Measurements from ENCODE around the gene RTP4. TPM values are rescaled to one million over a fixed set of nuclear protein-coding genes. Genes with fewer than 3 reads are reported as not detected.

The RTP4 gene
- total and polyA plus RNA-seq, 2 donors from 2014 or later, result 5.4 to 8.4 TPM

- peak overlapping the region in 2 of 3 donors; percentile 84 to 87 for H3K4me3 ChIP-seq (ENCODE audit: low read length in 3 of 3)
- no peak for FAIRE-seq
- no peak for DNase-seq
- peaks cover 0 to 2% (median 0%) of the 10 kb centered on the region in 3 donors for H3K4me1 ChIP-seq (ENCODE audit: control insufficient read depth in 2 of 3, insufficient read depth in 2 of 3, low read depth in 1 of 3, low read length in 3 of 3)
- H3K9ac ChIP-seq (ENCODE audit: low read length in 3 of 3), result peak overlapping the region in 2 of 3 donors; percentile 43 to 95
- H3K27ac ChIP-seq (ENCODE audit: low read depth in 2 of 2, low read length in 2 of 2), result peak overlapping the region in 1 of 2 donors; percentile 85
- H3K36me3 ChIP-seq (ENCODE audit: control insufficient read depth in 2 of 3, insufficient read depth in 3 of 3, low read length in 3 of 3), result peaks cover 0 to 7% (median 0%) of the 10 kb centered on the region in 3 donors
- intact Hi-C loops (cut with DNase I), result no loop called here
- TF ChIP-seq CTCF (IDR thresholded peaks at IDR 0.05; ENCODE audit: borderline replicate concordance, extremely low read depth, insufficient read depth), result no peak
- H3K27me3 ChIP-seq (ENCODE audit: control insufficient read depth, insufficient read depth, low read length), result no peaks in the 10 kb centered on the region
- no peaks in the 10 kb centered on the region for H3K9me3 ChIP-seq (ENCODE audit: control insufficient read depth in 2 of 3, insufficient read depth in 1 of 3, low read length in 3 of 3)
Measured at GRCh38 chr3:187369089-187369447, 883 bp downstream of the RTP4 start.

DNA sequence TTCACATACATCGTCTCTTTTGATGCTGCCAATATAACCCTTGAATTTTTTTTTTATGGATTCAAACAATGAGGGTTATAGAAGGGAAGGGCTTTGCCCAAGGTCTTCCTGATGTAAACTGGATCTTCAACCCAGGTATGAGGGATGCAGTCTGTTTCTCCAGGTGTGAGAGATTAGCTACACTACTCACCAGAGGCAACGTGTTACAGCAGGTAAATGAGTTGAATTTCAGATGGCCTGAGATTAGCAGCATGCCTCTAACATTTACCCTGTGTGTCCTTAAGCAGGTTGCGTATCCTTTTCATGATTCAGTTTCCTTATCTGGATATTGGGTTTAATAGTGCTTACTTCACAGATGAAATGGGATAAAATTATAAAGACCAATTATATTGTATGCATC is 1.9 kb downstream of the RTP4 start:
- Histone ChIP-seq H3K4me3 (ENCODE audit: low read length in 3 of 3) (peak overlapping the region in 2 of 3 donors; percentile 7 to 33), H3K4me1 (ENCODE audit: control insufficient read depth in 2 of 3, insufficient read depth in 2 of 3, low read depth in 1 of 3, low read length in 3 of 3) (peaks cover 0 to 2% (median 0%) of the 10 kb centered on the region in 3 donors), H3K27ac (ENCODE audit: low read depth in 2 of 2, low read length in 2 of 2) (no peak overlapping the region), H3K27me3 (ENCODE audit: control insufficient read depth, insufficient read depth, low read length) (no peaks in the 10 kb centered on the region), H3K9me3 (ENCODE audit: control insufficient read depth in 2 of 3, insufficient read depth in 1 of 3, low read length in 3 of 3) (no peaks in the 10 kb centered on the region), H3K36me3 (ENCODE audit: control insufficient read depth in 2 of 3, insufficient read depth in 3 of 3, low read length in 3 of 3) (peaks cover 0 to 7% (median 0%) of the 10 kb centered on the region in 3 donors), H3K9ac (ENCODE audit: low read length in 3 of 3) (no peak overlapping the region)
- DNase-seq (no peak), FAIRE-seq (no peak)
- intact Hi-C loops (cut with DNase I), result no loop called here
- TF ChIP-seq CTCF (IDR thresholded peaks at IDR 0.05; ENCODE audit: borderline replicate concordance, extremely low read depth, insufficient read depth), result no peak

DNA sequence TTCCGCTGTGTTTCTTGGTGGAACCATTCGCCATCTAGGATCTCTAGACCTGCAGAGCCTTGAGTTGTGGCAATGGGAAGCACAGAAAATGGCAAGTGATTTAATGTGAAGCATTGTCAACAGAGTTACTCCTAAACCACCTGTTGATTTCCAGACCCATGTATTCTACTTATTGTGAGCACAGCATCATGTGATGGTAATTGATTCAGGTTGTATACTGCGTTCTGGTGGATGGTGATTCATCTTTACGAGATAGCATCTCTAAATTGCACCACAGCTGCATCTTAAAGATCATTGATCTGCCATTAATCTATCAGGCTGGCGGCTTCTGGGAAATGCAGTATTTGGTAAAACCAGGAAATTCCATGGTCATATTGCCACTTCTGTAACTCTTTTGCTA is 7.4 kb downstream of the RTP4 start:
- H3K9me3 ChIP-seq (ENCODE audit: control insufficient read depth in 2 of 3, insufficient read depth in 1 of 3, low read length in 3 of 3), result no peaks in the 10 kb centered on the region

More for the DNA sequence above, 7.4 kb downstream of the RTP4 start:
- no peak for FAIRE-seq
- Histone ChIP-seq H3K36me3 (ENCODE audit: control insufficient read depth in 2 of 3, insufficient read depth in 3 of 3, low read length in 3 of 3) (peaks cover 0 to 7% (median 0%) of the 10 kb centered on the region in 3 donors), H3K27ac (ENCODE audit: low read depth in 2 of 2, low read length in 2 of 2) (no peak overlapping the region), H3K9ac (ENCODE audit: low read length in 3 of 3) (no peak overlapping the region), H3K4me1 (ENCODE audit: control insufficient read depth in 2 of 3, insufficient read depth in 2 of 3, low read depth in 1 of 3, low read length in 3 of 3) (no peaks in the 10 kb centered on the region), H3K4me3 (ENCODE audit: low read length in 3 of 3) (no peak overlapping the region), H3K27me3 (ENCODE audit: control insufficient read depth, insufficient read depth, low read length) (no peaks in the 10 kb centered on the region)
- no peak for TF ChIP-seq CTCF (IDR thresholded peaks at IDR 0.05; ENCODE audit: borderline replicate concordance, extremely low read depth, insufficient read depth)
- intact Hi-C loops (cut with DNase I), result no loop called here
- DNase-seq, result no peak

Measured in kidney (tissue), 14 donors.